PFSK-1 (cell line): Measurements from ENCODE around the gene MACF1.

Source experiments
- FOXP2 ChIP-seq: optimal IDR thresholded peaks from 2 replicates; pipeline ENCODE3; 2011; ENCODE audit warnings: borderline replicate concordance, control low read depth, inconsistent platforms; ENCODE audit not compliant: insufficient read depth; ENCODE audit errors: extremely low read length, extremely low read depth
- POLR2AphosphoS5 ChIP-seq: IDR thresholded peaks from 2 replicates; pipeline ENCODE4 v1.6.1; 2012; ENCODE audit warnings: low read depth, mild to moderate bottlenecking, control low read depth, low read length, moderate library complexity
- SIN3A ChIP-seq: IDR thresholded peaks from 2 replicates; pipeline ENCODE4 v1.6.1; 2012; ENCODE audit warnings: mild to moderate bottlenecking, low read length, moderate library complexity, borderline replicate concordance; ENCODE audit not compliant: insufficient read depth
- TAF1 ChIP-seq: IDR thresholded peaks from 2 replicates; pipeline ENCODE4 v1.6.1; 2012; ENCODE audit warnings: low read length, control low read depth, borderline replicate concordance; ENCODE audit not compliant: insufficient read depth
- TF ChIP-seq, protein P1 (sequence below), 2 experiments: IDR thresholded peaks; 2 replicates each; pipeline versions ENCODE4 v1.6.1 to v1.8.0; 2011 to 2012; ENCODE audit warnings: low read depth in 2 of 2, low read length in 2 of 2, control low read depth in 1 of 2, inconsistent platforms in 1 of 2, mild to moderate bottlenecking in 1 of 2, moderate library complexity in 1 of 2; ENCODE audit not compliant: insufficient read depth in 1 of 2

The MACF1 gene

DNA sequence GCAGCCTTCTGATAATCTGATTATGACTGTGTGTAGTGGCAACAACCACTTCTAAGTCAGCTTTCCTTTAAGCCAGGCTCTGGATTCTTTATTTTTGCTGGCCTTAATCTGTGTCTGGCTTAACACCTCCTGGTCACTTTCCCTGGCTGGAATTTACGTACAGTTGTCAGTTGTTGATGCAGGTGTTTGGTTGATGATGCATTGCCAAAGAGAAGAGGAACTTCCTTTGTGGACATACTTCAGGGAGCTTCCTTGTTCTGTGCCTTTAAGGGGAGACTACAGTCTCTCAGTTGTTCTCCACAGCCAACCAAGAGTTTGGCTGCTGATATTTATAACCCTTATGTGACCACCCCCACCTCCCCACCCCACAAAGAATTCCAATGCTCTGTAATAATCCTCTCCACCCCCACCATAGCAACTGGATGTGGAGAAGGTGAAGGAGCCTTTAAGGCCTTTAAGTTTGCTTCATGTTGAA, 190.9 kb downstream of the MACF1 start:
- TF ChIP-seq FOXP2 (no peak), TAF1 (no peak), POLR2AphosphoS5 (no peak), SIN3A (no peak)
- TF ChIP-seq, protein P1, sequence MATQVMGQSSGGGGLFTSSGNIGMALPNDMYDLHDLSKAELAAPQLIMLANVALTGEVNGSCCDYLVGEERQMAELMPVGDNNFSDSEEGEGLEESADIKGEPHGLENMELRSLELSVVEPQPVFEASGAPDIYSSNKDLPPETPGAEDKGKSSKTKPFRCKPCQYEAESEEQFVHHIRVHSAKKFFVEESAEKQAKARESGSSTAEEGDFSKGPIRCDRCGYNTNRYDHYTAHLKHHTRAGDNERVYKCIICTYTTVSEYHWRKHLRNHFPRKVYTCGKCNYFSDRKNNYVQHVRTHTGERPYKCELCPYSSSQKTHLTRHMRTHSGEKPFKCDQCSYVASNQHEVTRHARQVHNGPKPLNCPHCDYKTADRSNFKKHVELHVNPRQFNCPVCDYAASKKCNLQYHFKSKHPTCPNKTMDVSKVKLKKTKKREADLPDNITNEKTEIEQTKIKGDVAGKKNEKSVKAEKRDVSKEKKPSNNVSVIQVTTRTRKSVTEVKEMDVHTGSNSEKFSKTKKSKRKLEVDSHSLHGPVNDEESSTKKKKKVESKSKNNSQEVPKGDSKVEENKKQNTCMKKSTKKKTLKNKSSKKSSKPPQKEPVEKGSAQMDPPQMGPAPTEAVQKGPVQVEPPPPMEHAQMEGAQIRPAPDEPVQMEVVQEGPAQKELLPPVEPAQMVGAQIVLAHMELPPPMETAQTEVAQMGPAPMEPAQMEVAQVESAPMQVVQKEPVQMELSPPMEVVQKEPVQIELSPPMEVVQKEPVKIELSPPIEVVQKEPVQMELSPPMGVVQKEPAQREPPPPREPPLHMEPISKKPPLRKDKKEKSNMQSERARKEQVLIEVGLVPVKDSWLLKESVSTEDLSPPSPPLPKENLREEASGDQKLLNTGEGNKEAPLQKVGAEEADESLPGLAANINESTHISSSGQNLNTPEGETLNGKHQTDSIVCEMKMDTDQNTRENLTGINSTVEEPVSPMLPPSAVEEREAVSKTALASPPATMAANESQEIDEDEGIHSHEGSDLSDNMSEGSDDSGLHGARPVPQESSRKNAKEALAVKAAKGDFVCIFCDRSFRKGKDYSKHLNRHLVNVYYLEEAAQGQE (IDR thresholded peaks at IDR 0.05; ENCODE audit: insufficient read depth in 1 of 2, low read depth in 2 of 2, low read length in 2 of 2) = no peak

DNA sequence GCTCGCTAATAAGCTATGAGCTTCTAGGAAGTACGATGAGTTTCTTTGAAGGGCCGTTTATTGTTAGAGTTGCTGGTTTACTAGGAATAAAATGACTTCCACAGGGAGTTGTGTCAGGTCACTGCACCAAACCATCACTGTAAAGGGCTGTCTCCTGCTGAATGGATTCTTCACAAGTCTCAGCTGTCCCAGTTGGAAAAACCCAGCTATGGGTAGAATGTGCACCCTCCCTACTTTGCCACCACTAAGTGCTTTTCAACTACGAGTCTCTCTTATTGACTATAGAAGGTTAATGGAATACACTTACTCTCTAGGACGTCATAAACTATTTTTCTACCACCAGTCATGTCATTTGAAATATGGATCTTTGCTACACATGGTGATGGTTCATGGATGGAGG, 192.2 kb downstream of the MACF1 start:
- TF ChIP-seq SIN3A = no peak
- TF ChIP-seq TAF1 = no peak

DNA sequence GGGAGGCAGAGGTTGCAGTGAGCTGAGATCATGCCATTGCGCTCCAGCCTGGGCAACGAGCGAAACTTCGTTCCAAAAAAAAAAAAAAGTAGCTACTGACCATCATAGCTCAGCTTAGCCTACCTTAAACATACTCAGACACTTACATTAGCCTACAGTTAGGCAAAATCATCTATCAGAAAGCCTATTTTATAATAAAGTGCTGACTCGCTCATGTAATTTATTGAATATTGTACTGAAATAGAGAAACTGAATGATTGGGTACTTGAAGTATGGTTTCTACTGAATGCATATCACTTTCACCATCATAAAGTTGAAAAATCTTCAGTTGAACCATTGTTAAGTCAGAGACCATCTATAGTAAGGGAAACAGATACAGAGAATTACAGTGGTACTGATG, 193.0 kb downstream of the MACF1 start:
- TF ChIP-seq SIN3A (no peak), POLR2AphosphoS5 (no peak), TAF1 (no peak)

DNA sequence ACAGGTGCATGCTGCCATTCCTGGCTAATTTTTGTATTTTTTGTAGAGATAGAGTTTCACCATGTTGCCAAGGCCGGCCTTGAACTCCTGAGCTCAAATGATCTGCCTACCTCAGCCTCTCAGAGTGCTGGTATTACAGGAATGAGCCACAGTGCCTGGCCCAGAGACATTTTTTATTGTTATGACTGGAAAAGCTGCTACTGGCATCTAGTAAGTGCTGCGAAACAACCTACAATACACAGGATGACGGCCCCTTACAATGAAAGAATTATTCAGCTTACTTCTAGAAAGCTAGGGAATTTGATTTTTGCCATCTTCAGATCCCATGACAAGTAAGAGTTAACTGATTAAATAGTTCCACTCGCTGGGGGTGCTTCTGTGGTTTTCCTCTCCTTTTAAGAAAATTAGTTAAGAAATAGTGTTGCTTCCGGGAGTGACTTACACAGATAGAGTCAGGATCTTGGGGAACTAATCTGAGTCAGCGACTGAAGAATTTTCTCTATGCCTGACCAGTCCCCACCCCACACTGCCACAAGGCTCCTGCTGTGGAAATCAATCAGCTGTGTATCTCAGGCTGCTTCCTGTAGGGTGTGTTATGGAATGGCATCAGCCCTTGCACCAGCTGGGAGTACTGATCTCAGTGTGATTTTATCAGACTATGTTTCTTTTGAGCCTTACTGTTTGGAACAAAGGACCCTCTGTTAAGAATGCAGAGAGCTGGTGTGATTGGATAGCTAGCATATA, 194.0 kb downstream of the MACF1 start:
- TF ChIP-seq, protein P1 (IDR thresholded peaks at IDR 0.05; ENCODE audit: insufficient read depth in 1 of 2, low read depth in 2 of 2, low read length in 2 of 2) = 0 out of 4 replicates have a peak, but pooled peaks of 1 of the 2 experiments have one; percentile 9
- TF ChIP-seq TAF1 = no peak
- TF ChIP-seq FOXP2 = no peak
- TF ChIP-seq POLR2AphosphoS5 = no peak
- peak; percentile 35; the same call in 1 of the 2 replicates for TF ChIP-seq SIN3A

DNA sequence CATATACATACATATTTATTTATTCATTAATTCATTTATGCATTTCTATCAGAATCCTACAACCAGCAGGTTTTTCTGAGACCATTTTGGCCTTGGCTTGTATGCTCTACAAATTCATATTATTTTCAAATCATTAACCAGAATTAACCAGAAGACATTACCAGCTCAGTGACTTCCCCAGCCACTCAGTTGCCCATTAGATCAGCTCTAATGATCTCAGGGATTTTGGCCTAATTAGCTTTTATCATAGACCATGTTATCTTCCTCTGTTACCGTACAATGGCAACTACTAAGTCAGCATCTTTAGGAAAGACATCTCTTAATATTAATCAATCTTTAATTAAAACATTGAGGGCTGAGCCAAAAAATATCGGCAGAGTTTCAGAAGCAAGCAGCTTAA, 196.6 kb downstream of the MACF1 start:
- TF ChIP-seq, protein P1 (IDR thresholded peaks at IDR 0.05; ENCODE audit: insufficient read depth in 1 of 2, low read depth in 2 of 2, low read length in 2 of 2) = no peak
- TF ChIP-seq TAF1 (no peak), POLR2AphosphoS5 (no peak), FOXP2 (no peak), SIN3A (no peak)

DNA sequence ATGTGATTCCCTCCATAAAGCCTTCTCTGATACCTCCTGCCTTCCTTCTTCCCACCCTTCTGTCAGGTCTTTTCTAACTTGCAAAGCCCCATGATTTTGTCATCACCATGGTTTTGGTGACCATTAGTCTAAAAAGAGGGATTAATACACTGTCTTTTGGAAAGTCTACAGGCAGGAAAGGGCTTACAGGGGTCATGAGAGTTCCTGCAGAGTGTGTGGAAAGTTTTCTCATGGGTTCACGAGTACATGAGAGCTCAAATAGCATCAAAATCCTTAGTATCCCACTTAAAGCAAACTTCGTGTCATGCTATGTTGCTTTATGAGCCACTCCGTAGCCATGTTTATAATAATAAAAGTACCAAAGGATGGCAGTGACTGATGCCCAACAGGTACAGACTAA, 200.4 kb downstream of the MACF1 start:
- TF ChIP-seq SIN3A (no peak), TAF1 (no peak), FOXP2 (no peak), POLR2AphosphoS5 (no peak)
- TF ChIP-seq, protein P1 (IDR thresholded peaks at IDR 0.05; ENCODE audit: insufficient read depth in 1 of 2, low read depth in 2 of 2, low read length in 2 of 2) = no peak
